Activated effector memory CD4-positive, alpha-beta T cell treated with anti-CD3 and anti-CD28 coated beads, Interleukin-2, amount 50 U/mL, for 16 hours (primary cell): ENCODE data around the gene CEP68.

ENCODE experiments used
- DNase-seq: peaks from one replicate; pipeline ENCODE4 v3.0.0-alpha.2; 2020

Gene CEP68

GRCh38 chr2:65133626-65134025 is 77.4 kb downstream of the CEP68 start:
- no peak for DNase-seq

GRCh38 chr2:65134158-65134557 is 77.9 kb downstream of the CEP68 start:
- no peak for DNase-seq

- no peak for DNase-seq
These were observed 80.0 kb downstream of the CEP68 start for GRCh38 chr2:65136253-65136652.
